PC-3 (cell line): ENCODE measurements around the gene CCDC80. TPM values are rescaled to one million over a fixed set of nuclear protein-coding genes. Genes with fewer than 3 reads are reported as not detected.

Experiments
- ATAC-seq: fragments of 200-7000 bp; cut with Tn5 transposase; 2 replicates; pipeline ENCODE4 v1.9.1; 2020; ENCODE audit warnings: mild to moderate bottlenecking, moderate library complexity
- BruUV-seq: library from RNA; stranded (reverse); fragments of 400-500 nt; replicated peaks from 2 replicates; lab custom pipeline; 2021; lab: Mats Ljungman, UMichigan
- CTCF ChIA-PET: fragments of 300-600 bp; sonication (Branson Sonifier 250); formaldehyde crosslinking; loops from one replicate; lab custom pipeline; 2022; ENCODE audit warnings: antibody characterized with exemption; lab: Charles Lee
- POLR2A ChIA-PET: fragments of 300-600 bp; sonication (Branson Sonifier 250); formaldehyde crosslinking; loops from one replicate; lab custom pipeline; 2022; ENCODE audit warnings: antibody characterized with exemption; ENCODE audit not compliant: unreplicated experiment; lab: Charles Lee
- DNase-seq: peaks from one replicate; pipeline ENCODE4 v3.0.0-alpha.2; 2015
- H2AFZ ChIP-seq: fragments of 300-600 bp; sonication (generic); 2 replicates; pipeline ENCODE4 v1.6.0; 2016; ENCODE audit warnings: antibody characterized with exemption, low read length
- H3F3A ChIP-seq: fragments of 300-600 bp; sonication (generic); one replicate; pipeline ENCODE4 v1.6.0; 2017; ENCODE audit warnings: antibody characterized with exemption, low read length, control low read depth, mild to moderate bottlenecking; ENCODE audit not compliant: unreplicated experiment
- H3K27ac ChIP-seq: fragments of 300-600 bp; sonication (generic); 2 replicates; pipeline ENCODE4 v1.5.1; 2016; ENCODE audit warnings: mild to moderate bottlenecking, low read length
- H3K27me3 ChIP-seq: fragments of 300-600 bp; sonication (generic); 2 replicates; pipeline ENCODE4 v1.6.1; 2016; ENCODE audit warnings: low read length, mixed read lengths
- H3K36me3 ChIP-seq: fragments of 300-600 bp; sonication (generic); 2 replicates; pipeline ENCODE4 v1.6.1; 2016; ENCODE audit warnings: low read depth, mixed run types, low read length, mixed read lengths
- H3K4me1 ChIP-seq: fragments of 300-600 bp; sonication (generic); 2 replicates; pipeline ENCODE4 v1.5.1; 2016; ENCODE audit warnings: low read length; ENCODE audit not compliant: insufficient read depth
- H3K4me2 ChIP-seq: fragments of 300-600 bp; sonication (generic); 2 replicates; pipeline ENCODE4 v1.6.0; 2016; ENCODE audit warnings: low read length
- H3K4me3 ChIP-seq: fragments of 300-600 bp; sonication (generic); 2 replicates; pipeline ENCODE4 v1.5.1; 2016; ENCODE audit warnings: mild to moderate bottlenecking, low read length, mixed read lengths
- H3K79me2 ChIP-seq: fragments of 300-600 bp; sonication (generic); 2 replicates; pipeline ENCODE4 v1.6.1; 2017; ENCODE audit warnings: low read length, mixed read lengths
- H3K9ac ChIP-seq: fragments of 300-600 bp; sonication (generic); 2 replicates; pipeline ENCODE4 v1.6.0; 2016; ENCODE audit warnings: mild to moderate bottlenecking, low read length
- H3K9me2 ChIP-seq: fragments of 300-600 bp; sonication (generic); replicated peaks from 2 replicates; pipeline ENCODE4 v1.6.1; 2016; ENCODE audit warnings: mixed run types, low read length, mixed read lengths
- H3K9me3 ChIP-seq: fragments of 300-600 bp; sonication (generic); 2 replicates; pipeline ENCODE4 v1.6.1; 2016; ENCODE audit warnings: low read length, mixed read lengths
- H4K20me1 ChIP-seq: fragments of 300-600 bp; sonication (generic); 2 replicates; pipeline ENCODE4 v1.6.1; 2016; ENCODE audit warnings: low read length, mixed read lengths
- EZH2 ChIP-seq: fragments of 300-600 bp; sonication (generic); IDR thresholded peaks from one replicate; pipeline ENCODE4 v1.6.1; 2017; ENCODE audit warnings: antibody characterized with exemption, mild to moderate bottlenecking, low read length; ENCODE audit not compliant: unreplicated experiment
- EZH2phosphoT487 ChIP-seq: fragments of 300-600 bp; sonication (generic); IDR thresholded peaks from 2 replicates; pipeline ENCODE4 v1.6.1; 2018; ENCODE audit warnings: mild to moderate bottlenecking, antibody characterized with exemption, low read length, borderline replicate concordance
- intact Hi-C: fragments of 100-400 bp; cut with micrococcal nuclease; formaldehyde crosslinking; loops from 2 replicates; pipeline ENCODE4 v1.9.0; 2023
- total RNA-seq: library from RNA; depleted of rRNA; stranded (reverse); fragments of >200 nt; gene quantifications from 2 replicates; pipeline ENCODE4 v1.2.3, GENCODE V29; 2014
- TF ChIP-seq, protein P1 (sequence below): fragments of 300-600 bp; sonication (generic); conservative IDR thresholded peaks from 2 replicates; pipeline ENCODE4 v1.5.1; 2017; ENCODE audit warnings: antibody characterized with exemption, low read depth, mild to moderate bottlenecking, low read length

Gene CCDC80
- total RNA-seq, 1 experiment from 2014 or later = 17.0 TPM

DNA sequence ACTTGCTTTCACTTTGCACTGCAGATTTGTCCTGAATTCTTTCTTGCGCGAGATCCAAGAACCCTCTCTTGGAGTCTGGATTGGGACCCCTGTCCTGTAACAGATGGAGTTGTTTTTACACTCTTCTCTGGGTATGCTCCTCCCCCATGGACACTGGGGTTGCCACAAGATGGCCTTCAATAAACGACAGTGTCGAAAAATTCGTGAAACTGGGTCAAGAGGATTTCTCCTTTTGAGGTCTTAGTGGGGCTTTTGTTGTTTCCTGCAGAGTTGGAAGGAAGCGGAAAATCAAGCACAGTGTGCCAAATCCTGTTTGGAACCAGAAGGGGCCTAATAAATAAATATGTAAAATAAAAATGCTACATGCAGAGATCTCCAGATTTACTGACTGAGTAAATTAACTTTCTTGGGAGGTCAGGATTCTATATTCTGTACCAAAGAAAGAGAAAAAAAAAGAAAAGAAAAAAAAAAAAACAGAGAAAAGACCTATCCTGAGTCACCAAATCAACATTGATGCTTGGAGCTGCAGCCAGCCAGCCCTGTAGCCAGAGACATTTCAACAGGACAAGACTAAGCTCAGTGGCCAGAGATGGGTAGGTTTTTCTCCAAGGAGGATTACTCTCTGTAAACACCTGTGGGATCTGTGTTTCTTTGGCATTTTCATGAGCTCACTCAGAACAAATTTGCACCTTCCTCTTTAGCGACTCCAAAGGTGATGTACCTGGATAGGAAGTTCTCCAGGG is 24.8 kb downstream of the CCDC80 start:
- Histone ChIP-seq H3K4me3 (no peak overlapping the region), H4K20me1 (no peaks in the 10 kb centered on the region), H2AFZ (no peak overlapping the region), H3K36me3 (no peaks in the 10 kb centered on the region), H3K4me2 (no peak overlapping the region), H3K9ac (no peak overlapping the region), H3K27ac (no peak overlapping the region), H3K4me1 (peaks cover 11% of the 10 kb centered on the region), H3F3A (no peaks in the 10 kb centered on the region), H3K9me2 (no peaks in the 10 kb centered on the region), H3K79me2 (no peaks in the 10 kb centered on the region), H3K9me3 (no peaks in the 10 kb centered on the region), H3K27me3 (no peaks in the 10 kb centered on the region)
- ChIA-PET CTCF (no interaction called here), POLR2A (interaction anchor here (0.7 kb wide), 1 partner anchor 203 kb away, joined by 4 read pairs; no protein-coding TSS in a partner anchor)
- DNase-seq = no peak
- ATAC-seq = peak; percentile 80
- BruUV-seq = no TSS peak
- intact Hi-C loops = loop anchor here (2.0 kb wide), 1 partner anchor 17 kb away; no protein-coding TSS in a partner anchor
- no peak for TF ChIP-seq EZH2
- TF ChIP-seq, protein P1, sequence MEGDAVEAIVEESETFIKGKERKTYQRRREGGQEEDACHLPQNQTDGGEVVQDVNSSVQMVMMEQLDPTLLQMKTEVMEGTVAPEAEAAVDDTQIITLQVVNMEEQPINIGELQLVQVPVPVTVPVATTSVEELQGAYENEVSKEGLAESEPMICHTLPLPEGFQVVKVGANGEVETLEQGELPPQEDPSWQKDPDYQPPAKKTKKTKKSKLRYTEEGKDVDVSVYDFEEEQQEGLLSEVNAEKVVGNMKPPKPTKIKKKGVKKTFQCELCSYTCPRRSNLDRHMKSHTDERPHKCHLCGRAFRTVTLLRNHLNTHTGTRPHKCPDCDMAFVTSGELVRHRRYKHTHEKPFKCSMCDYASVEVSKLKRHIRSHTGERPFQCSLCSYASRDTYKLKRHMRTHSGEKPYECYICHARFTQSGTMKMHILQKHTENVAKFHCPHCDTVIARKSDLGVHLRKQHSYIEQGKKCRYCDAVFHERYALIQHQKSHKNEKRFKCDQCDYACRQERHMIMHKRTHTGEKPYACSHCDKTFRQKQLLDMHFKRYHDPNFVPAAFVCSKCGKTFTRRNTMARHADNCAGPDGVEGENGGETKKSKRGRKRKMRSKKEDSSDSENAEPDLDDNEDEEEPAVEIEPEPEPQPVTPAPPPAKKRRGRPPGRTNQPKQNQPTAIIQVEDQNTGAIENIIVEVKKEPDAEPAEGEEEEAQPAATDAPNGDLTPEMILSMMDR = no peak
- TF ChIP-seq EZH2phosphoT487 = no peak

DNA sequence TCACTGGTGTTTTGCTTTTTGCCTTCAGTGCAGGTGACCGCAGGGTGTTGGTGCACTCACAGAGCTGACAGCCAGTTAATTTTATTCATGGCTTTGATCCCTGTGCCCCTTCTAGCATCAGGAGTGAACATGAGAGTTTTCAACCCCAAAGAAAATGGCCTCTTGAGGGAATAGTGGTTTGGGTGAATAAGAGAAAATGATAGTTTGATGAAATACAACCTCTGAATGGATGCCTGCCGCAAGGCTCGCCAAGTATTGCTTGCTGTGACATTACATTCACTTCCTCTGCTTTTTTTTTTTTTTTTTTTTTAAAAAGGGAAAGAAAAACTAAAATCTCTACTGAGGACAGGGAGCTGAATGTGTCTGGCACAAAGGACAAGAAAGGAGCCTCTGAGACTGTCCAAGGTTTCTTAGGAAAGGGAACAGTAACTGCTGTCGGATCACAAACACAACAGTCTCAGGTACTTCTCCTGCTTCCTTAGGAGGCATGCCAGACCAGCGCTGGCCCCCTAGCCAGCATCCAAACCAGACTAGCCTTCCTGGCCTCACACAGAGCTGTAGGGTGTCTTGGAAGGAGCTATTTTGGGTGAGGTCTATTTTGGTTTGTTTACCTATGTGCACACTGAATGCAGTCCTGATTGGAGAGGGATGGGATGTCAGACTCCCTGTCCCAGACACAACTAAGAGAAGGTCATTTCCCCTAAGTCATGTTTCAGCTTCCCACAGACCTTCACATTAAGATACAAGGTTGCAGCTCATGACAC is 29.0 kb downstream of the CCDC80 start:
- CTCF ChIA-PET = no interaction called here
- TF ChIP-seq, protein P1 = no peak
- TF ChIP-seq EZH2phosphoT487 = no peak
- TF ChIP-seq EZH2 = no peak
- H3K9me3 ChIP-seq = no peaks in the 10 kb centered on the region
- no peaks in the 10 kb centered on the region for H3F3A ChIP-seq
- H3K4me1 ChIP-seq = 0 out of 2 replicates have a peak, but pooled peaks cover 1% of the 10 kb centered on the region
- DNase-seq = no peak
- POLR2A ChIA-PET = no interaction called here
- no TSS peak for BruUV-seq
- no peaks in the 10 kb centered on the region for H3K36me3 ChIP-seq
- H3K27me3 ChIP-seq = no peaks in the 10 kb centered on the region
- no peaks in the 10 kb centered on the region for H4K20me1 ChIP-seq
- H3K9ac ChIP-seq = no peak overlapping the region
- no peaks in the 10 kb centered on the region for H3K79me2 ChIP-seq
- H3K9me2 ChIP-seq = no peaks in the 10 kb centered on the region
- H2AFZ ChIP-seq = no peak overlapping the region
- intact Hi-C loops = no loop called here
- no peak overlapping the region for H3K27ac ChIP-seq
- no peak overlapping the region for H3K4me2 ChIP-seq
- no peak overlapping the region for H3K4me3 ChIP-seq
- no peak for ATAC-seq
